Stimulated activated CD8-positive, alpha-beta memory T cell treated with anti-CD3 and anti-CD28 coated beads, Interleukin-12 subunit alpha, Interleukin-12 subunit beta, amount 100 ng/mL, for 1 hour (primary cell): ENCODE measurements around the gene TRDN.
"Not testable (repeated sequence)": the region's sequence is repeated elsewhere in the genome, so short reads cannot be mapped to it uniquely, and the experiment has no call there.

Source experiments
- DNase-seq: peaks from one replicate; pipeline ENCODE4 v3.0.0-alpha.2; 2020; ENCODE audit warnings: low read depth

The TRDN gene

GRCh38 chr6:123507582-123507981 is 129.2 kb downstream of the TRDN start:
- no peak for DNase-seq

- DNase-seq, result no peak
Observed at GRCh38 chr6:123503619-123504018, 133.1 kb downstream of the TRDN start.

DNA sequence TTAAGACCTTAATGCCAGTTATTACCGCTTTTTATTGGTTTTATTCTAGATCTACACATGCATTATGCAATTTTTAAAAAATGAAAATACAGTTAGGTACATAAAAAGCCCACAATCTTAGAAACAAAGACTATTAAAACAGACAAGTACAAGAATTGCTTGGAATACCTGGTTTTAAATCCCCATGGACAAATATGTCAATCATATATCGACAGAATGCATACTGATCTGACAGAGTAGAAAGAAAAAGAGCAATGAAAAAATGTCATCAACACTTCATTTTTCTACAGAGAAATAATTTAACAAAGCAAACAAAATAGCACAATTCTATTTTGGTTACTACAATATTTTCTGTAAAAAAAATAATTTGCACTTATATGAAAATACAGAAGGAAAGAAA is 139.7 kb downstream of the TRDN start:
- DNase-seq, result no peak

DNA sequence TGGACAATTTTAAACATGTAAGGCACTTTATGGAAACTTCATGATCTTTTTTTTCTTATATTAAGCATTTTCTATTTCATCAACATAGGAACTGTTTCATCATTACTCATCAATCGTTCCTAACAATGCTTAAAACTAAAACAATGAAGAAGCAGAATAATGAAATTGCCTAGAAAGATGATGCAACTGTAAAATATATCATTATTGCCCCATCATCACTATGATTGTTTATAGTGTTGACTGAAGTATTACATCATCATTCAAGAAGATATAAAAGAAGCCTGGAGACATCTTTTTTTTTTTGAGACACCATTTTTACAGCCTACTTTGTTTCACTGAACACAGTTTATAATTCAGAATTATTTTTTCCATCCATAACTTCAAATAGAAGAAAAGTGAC is 147.2 kb downstream of the TRDN start:
- DNase-seq, result no peak

DNA sequence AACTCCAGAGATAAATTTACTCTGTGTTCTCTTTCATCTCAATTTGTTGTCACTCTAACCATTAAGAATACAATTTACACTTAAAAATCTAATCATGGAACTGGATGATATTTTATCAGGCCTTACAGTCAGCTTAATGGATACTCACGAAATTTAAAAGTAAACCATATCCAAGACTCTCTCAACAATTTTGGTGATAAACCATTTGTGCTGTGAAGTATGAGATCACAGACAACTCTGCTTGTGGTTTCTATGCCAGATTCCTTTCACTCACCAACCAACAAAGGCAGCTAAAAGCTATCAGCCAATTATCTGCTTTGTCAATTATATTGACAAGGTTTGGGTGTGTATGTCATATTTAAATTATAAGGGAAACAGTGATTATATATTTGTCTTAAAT is 155.8 kb downstream of the TRDN start:
- no peak for DNase-seq

GRCh38 chr6:123472025-123472702 is 164.6 kb downstream of the TRDN start:
- not testable (repeated sequence) for DNase-seq

DNA sequence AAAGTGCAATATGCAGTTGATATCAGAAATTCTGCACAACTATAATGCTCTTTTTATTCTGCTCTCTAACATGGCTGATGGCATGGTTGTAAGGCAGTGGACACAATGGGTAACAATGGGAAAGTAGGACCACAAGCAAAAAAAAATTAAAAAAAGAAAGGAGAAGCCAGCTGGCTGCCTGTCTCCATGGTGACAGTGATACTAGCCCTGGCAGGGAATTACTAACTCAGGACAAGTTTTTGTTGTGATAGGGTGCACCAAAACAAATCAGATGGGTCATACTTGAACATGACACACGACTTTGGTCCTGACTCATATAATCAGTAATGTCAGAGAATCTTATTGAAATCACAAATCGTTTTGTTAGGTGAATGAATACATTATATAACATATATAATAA is 169.4 kb downstream of the TRDN start:
- DNase-seq, result no peak

DNA sequence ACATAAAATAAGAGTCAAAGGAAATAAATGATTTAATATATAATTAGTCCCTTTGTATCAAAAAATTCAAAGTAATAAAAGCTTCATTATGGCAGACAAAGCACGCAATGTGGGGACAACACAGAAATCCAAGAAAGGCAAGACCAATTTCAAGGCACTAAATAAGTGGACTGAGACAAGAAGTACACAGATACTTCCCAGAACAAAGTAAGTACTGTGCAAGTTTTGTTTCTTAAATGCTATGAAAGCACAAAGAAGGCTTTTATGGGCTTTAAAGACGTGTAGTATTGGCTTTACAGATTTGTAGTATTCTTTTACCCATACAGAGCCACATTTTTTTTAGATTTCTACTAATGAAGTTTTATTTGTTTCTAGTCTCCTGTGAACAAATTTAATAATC is 174.6 kb downstream of the TRDN start:
- no peak for DNase-seq

DNA sequence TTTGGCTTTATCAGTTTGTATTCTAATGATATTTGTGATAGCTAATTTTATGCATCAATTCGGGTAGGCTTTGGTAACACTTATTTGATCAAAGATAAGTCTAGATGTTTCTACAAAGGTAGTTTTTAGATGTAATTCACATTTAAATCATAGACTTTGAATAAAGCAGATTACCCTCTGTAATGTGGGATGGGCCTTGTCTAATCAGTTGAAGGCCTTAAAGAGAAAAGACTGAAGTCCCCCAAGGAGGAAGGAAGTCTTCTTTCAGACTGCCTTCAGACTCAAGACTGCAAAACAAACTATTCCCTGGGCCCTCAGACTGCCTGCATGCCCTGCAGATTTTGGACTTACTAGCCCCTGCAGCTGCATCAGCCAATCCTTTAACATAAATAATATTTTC is 178.5 kb downstream of the TRDN start:
- no peak for DNase-seq

GRCh38 chr6:123456836-123457235 is 179.9 kb downstream of the TRDN start:
- no peak for DNase-seq

DNA sequence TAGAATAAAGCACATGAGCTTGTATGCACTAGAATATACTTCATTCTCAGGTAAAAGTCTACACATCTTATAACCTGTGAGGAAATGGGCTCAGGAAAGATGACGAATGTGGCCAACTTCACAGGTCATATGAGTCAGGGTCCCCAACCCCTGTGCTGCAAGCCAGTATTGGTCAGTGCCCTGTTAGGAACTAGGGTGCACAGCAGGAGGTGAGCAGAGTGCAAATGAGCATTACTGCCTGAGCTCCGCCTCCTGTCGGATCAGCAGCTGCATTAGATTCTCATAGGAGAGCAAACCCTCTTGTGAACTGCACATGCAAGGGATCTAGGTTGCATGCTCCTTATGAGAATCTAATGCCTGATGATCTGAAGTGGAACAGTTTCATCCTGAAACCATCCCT is 182.3 kb downstream of the TRDN start:
- no peak for DNase-seq

- DNase-seq, result not testable (repeated sequence)
Observed at GRCh38 chr6:123453071-123453470, 183.7 kb downstream of the TRDN start.

DNA sequence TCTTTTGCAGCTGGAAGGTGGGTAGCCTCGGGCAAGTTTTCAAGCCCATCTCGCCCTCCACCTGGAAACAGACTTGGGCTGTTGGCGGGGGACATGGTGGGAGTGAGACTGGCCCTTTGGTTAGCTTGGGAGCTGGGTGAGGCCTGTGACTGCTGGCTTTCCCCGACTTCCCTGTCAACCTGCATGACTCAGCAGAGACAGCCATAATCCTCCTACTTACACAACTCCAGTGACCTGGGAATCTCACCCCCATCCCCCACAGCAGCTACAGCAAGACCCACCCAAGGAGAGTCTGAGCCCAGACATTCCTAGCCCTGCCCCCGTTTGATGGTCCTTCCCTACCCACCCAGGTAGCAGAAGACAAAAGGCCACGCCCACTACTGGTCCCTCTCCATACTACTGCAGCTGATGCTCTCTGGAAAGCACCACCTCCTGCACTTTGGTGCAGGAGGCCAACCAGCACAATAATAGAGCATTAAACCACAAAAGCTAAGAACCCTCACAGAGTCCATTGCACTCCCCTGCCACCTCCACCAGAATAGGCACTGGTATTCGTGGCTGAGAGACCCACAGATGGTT is 188.4 kb downstream of the TRDN start:
- DNase-seq, result no peak

- DNase-seq, result no peak
Observed at GRCh38 chr6:123447315-123447937, 189.3 kb downstream of the TRDN start.

GRCh38 chr6:123439371-123439770 is 197.4 kb downstream of the TRDN start:
- no peak for DNase-seq

- no peak for DNase-seq
Observed at GRCh38 chr6:123434186-123434585, 202.6 kb downstream of the TRDN start.

DNA sequence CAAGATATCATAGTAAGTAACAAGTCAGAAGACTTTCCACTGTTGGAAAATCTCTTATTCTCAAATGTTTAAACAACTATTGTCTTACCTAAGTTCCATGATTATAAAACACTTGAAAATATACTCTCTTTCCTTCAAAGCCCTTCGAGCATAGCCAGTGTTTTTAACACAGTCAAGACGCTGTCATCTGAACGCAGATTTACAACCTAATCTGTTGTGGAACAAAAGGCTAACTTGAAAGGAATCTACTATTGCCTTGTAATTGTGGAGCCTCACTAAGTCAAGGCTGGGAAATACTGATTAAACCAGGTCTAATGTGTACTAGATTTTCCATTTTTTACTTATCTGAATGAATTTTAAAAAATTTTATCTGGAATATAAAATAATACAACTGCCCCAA is 205.8 kb downstream of the TRDN start:
- DNase-seq, result no peak

DNA sequence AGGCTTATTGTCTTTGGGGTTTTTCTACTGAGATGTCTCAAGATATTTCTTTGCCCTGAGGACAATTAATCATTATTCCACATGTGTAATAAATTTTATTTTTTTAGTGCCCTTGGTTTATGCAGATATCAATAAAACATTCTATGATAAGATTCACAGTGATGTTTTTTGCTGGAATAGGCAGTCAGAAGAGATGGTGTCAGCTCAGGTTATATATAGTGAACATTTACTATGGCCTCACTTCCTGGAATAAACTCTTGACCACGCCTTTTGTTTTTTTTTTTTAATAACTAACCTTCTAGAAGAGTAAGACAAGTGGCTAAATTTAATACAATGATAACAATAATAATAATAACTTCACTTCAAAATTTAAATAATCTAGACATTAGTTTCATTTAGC is 209.7 kb downstream of the TRDN start:
- DNase-seq, result no peak

GRCh38 chr6:123423130-123423529 is 213.6 kb downstream of the TRDN start:
- no peak for DNase-seq

GRCh38 chr6:123420512-123420911 is 216.2 kb downstream of the TRDN start:
- no peak for DNase-seq

DNA sequence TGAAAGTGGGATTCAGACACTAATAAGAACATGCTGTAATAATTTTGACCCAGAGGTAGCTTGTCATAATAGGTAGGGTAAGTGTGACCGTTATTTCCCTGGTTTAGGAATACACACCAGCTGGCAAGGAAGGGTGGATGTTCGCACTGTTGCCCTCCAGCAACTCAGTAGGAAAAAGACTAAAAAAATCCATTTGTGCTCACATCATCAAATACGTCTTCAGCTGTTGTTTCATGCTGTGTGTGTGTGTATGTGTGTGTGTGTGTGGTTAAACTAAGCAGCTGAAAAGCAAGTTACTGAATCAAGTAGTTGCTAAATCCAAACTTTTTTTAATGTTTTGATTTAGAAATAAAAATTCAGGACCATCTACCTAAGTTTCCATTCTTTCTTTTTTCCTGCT is 218.7 kb downstream of the TRDN start:
- DNase-seq, result no peak

DNA sequence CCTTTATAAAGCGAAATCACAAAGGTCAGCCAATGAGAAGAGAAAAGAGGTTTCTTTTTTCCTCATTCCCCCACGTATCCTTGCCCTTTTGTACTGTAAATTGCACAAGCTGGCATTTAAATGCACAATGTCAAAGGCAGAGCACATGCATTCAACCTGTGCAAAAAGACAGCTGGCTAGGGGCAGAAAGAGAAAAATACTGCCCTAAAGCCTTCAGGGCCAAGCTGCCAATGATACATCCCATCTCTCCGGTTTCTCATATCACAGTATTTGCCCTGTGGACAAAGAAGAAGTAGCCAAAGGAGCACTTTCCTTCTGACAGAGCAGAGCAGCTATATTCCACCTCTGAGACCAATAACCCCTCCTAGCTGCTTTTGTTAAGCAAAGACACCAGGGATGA is 219.2 kb downstream of the TRDN start:
- no peak for DNase-seq

- no peak for DNase-seq
Observed at GRCh38 chr6:123415844-123416468, 220.8 kb downstream of the TRDN start.
